NB4 (cell line): ENCODE measurements around the gene CREBL2.
"Not testable (repeated sequence)": the region's sequence is repeated elsewhere in the genome, so short reads cannot be mapped to it uniquely, and the experiment has no call there.

Source experiments
- CTCF ChIP-seq: IDR thresholded peaks from one replicate; pipeline ENCODE4 v1.5.1; 2012; ENCODE audit warnings: low read depth, low read length
- MAX ChIP-seq: IDR thresholded peaks from 2 replicates; pipeline ENCODE4 v1.6.1; 2011; ENCODE audit warnings: low read depth, low read length
- POLR2A ChIP-seq: IDR thresholded peaks from 2 replicates; pipeline ENCODE4 v1.6.1; 2011; ENCODE audit warnings: mild to moderate bottlenecking; ENCODE audit not compliant: insufficient read length; ENCODE audit errors: extremely low read depth

GRCh38 chr12:12565971-12566370, 45.7 kb upstream of the CREBL2 start:
- not testable (repeated sequence) for TF ChIP-seq POLR2A, CTCF, MAX
